Stimulated activated CD4-positive, alpha-beta T cell treated with anti-CD3 and anti-CD28 coated beads, Interleukin-1b, Interleukin-23, amount 100 ng/mL, for 24 hours (primary cell): Measurements from ENCODE around the gene EXOC3.

Experiments used
- DNase-seq, 4 experiments: peaks; one replicate each; pipeline ENCODE4 v3.0.0-alpha.2; 2020; ENCODE audit warnings: low read depth in 4 of 4, low spot score in 1 of 4

Gene EXOC3

DNA sequence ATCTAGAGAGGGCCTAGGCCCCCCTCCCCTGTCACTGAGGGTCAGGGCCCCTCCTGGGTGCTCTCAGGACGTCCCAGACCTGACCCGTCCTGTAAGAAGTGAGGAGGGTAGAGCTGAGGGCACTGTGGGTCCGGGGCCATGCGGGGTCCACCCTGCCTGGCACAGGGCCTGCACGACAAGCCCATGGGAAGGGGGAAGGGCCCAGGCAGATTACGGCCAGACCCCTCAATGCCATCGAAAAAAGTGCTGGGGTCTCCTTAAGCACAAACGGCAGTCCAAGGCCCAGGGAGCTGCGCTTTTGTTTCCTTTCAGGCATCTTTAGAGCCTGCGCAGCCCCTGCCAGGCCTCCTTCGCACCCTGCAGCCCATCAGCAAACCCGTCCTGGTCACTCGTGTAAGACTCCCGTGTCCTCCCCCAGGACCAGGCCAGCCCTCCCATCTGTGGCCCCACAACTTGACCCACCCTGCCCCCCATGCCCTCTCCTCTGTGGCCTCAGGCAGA lies 4.4 kb upstream of the EXOC3 start:
- DNase-seq = no peak

DNA sequence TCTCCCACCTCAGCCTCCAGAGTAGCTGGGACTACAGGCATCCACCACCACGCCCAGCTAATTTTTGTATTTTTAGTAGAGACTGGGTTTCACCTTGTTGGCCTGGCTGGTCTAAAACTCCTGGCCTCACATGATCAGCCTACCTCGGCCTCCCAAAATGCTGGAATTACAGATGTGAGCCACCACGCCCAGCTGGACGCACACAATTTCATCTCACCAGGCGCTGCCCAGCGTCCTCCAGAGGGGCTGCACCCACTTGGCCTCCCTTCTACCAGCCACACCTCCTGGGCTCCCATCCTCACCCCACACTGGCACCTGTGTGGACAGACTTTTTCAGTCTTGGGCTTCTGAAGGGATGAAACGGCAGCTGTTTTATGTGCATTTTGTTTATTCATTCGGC lies 3.8 kb upstream of the EXOC3 start:
- no peak for DNase-seq

DNA sequence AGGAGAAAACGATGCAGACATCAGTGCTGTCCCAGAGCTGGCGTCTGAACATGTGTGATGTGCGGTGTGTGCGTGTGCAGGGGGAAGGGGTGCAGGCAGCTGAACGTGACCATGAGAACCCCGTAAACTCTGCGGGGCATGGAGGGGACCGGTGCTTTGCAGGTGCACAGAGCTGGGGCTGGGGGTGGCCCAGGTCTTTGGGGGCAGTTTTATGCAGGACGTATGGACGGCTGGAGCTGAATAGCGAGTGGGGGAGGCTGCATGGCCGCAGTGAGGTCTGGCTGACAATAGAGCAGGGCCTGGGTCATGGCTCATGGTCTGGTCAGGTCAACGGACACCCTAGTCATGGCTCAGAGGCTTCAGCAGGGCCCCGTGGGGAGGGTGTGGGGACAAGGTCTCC lies 3.3 kb upstream of the EXOC3 start:
- DNase-seq = no peak

DNA sequence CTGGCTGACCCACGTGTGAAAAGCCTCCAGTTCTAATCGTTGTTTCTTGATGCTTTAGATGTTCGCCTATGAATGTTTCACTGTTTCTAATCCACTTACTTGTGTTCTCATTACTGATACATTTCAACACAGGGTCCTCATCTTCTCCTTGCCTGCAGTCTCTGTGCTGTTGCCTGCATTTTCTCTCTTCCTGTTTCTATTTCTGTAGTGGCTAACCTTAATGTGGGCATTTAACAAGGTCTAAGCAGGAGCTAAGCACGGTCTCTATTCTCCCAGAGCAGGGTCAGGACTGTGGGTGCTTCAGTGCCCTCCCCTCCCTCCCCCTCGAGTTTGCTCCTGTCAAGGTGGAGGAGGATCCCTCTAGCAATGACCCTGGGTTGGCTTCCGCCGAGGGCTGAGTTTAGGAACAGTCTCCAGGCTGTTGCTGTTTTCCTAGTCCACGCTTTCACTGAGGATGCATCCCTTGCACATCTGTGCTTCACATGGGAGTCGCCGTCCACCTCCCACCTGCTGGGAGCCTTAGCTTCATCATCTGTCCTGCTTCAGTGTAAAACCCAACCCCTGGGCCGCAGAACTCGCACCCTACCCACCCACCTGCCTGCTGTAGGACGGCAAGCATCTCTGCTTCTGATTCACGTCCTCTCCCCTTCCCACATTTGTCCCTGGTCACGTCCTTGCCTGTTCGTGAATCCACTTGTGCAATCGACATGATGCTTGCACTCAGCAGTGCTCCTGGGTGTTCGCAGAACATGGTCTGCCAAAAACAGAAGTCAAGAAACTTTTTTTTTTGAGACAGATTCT lies 2.4 kb upstream of the EXOC3 start:
- DNase-seq = no peak

DNA sequence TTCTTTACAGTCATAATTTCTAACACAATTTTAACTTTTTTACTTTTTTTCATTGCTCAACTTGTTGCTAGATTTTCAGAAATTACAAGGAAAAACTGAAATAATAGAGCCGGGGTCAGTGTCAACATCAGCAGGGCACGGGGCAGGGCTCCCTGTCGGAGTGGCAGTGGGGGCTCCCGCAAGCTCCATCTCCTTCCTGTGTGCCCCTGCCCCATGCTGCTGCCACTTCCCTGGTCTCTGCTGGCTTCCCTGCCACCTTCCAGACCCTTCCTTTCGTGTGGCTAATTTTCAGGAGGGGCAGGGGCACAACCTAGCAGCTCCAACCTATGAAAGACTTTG lies 1.0 kb upstream of the EXOC3 start:
- DNase-seq = no peak

DNA sequence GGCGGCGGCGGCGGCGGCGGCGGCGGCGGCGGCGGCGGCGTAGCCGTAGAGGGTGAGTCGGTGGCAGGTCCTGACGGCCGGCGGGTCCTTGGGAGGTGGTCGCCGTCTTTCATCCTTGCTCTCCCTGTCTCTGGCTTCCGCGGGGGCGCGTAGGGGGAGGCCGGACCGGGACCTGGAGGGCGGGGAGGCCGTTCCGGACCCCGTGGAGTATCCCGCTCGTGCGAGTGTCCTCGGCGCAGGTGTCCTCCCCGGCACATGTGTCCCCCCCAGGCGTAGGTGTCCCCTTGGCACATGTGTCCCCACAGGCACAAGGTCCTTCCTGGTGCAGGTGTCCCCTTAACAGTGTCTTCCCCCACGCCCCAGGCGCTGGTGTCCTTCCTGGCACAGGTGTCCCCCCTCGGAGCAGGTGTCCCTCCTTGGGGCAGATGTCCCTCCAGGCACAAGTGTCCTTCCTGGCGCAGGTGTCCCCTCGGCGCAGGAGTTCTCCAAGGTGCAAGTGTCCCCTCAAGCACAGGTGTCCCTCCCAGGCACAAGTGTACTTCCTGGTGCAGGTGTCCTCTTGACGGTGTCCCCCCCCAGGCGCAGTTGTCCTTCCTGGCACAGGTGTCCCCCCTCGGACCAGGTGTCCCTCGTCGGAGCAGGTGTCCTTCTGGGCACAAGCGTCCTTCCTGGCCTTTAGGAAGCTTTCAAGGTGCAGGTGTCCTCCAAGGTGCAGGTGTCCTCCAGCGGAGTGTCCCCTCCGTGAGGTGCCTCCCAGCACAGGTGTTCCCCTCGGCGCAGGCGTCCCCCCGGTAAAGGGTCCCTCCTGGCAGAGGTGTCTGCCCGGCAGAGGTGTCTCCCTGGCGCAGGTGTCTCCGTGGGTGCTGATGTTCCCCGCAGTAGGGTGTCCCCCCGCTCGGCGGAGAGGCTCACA lies 519 bp downstream of the EXOC3 start:
- peak in 1 of 4 experiments; percentile 12 for DNase-seq

DNA sequence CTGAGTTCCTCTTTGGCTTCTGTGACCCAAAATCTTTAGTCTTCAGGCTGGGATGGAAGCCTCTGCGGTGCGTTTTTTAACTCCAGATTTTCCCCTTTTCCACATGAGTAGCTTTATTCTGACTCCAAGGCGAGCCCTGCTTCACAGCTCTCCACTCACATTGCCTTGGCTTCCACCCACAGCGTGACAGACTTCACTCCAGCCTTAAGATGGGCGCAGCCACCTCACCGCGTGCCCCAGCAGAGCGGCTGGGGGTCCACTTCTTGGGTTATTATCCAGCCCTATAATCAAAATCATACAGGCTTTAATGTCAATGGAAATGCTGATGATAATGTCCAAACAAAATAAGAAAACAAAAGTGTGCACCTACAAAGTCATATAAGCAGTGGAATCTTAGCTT lies 1.2 kb downstream of the EXOC3 start:
- no peak for DNase-seq

DNA sequence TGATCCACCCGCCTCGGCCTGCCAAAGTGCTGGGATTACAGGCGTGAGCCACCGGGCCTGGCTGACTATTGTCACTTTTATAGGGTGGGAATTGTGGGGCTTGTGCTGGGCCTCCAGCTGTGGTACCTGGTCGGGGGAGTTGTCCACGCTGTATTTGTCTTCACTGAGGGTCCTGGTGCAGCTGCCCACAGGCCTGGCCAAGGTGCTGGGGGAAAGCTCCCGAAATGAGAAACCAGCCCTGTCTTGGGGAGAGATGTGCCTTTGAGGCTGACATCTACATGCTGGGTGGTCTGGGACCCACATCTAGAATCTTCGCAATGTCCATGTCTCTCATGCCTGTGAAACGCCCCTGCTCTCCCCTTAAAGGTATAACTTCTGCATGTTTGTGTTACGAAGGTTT lies 2.6 kb downstream of the EXOC3 start:
- no peak for DNase-seq

DNA sequence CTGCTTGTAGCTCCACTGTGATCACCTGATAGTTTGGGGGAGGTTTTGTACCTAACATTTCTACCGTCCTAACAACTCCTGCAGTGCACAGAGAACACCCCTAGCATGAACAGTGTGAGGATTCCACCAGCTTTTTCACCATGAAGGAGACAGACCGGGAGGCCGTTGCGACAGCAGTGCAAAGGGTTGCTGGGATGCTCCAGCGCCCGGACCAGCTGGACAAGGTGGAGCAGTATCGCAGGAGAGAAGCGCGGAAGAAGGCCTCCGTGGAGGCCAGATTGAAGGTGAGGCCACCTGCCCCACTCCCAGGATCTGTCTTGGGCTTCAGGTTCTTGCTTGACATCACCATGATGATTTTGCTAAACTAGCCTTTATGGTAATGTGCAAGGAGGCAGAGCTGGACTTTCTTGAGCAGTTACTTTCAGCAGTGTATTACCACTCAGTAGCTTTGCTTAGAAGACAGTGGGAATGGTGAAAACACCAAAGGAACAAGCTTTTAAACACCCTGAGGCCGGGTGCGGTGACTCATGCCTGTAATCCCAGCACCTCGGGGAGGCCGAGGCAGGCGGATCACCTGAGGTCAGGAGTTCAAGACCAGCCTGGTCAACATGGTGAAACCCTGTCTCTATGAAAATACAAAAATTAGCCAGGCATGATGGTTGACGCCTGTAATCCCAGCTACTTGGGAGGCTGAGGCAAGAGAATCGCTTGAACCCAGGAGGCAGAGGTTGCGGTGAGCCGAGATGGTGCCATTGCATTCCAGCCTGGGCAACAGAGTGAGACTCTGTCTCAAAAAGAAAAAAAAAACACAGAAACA lies 3.3 kb downstream of the EXOC3 start:
- no peak for DNase-seq

DNA sequence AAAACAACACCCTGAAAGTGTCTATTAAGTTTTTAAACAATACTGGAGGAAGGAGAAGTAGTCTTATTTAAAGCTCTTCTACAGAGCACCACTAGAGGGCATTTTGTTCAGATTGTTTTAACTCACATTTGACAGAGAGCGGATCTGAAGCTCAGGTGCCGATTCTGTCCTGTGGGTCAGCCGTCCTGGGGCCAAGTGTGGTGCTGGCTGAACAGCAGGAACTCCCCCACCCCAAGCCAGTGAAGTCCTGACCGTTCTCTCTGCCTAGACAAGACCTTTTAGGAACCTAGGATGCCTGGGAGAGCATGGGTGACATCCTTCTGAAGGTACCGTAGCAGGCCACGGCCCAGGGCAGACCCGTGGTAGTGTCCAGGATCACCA lies 3.9 kb downstream of the EXOC3 start:
- DNase-seq = no peak

DNA sequence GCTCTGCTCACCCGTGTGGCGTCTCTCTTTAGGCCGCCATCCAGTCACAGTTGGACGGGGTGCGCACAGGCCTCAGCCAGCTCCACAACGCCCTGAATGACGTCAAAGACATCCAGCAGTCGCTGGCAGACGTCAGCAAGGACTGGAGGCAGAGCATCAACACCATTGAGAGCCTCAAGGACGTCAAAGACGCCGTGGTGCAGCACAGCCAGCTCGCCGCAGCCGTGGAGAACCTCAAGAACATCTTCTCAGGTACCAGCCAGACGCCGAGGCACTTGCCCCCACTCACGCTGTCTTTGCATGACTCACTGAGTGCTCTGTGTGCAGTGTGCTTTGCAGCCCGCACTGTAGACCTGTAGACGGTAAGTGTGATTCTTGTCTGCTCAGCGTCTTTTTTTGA lies 4.5 kb downstream of the EXOC3 start:
- no peak for DNase-seq

DNA sequence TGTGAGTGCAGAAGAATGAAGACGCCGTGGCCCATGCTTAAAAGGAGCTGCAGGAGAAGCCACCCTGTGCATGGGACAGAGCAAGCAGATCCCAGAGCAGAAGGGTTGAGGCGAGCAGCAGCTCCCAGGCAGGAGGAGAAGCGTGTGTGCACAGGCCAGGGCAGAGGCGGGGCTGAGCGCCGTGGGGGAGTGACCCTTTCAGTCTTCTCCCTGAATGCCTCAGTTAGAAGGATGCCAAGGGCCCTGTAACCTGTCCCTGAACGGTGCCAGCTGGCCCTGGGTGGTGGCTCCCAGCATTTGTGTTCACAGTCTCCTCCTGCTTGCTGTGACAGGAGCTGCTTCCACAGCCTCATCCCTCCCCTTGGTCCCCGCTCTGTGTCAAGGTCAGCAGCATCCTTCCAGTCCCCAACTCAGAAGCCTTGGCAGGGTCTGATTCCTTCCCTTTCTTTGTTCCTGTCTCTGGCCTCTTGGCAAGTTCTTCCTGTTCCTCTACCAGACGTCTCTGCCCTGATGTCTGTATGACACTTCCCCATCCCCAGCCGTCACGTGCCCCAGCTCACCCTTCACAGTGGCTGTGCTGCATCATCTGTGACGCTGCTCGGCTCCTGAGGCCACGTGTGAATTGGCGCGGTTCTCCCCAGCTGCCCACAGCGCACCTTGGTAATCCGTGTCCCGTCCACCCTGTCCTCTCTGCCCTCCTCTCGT lies 5.2 kb downstream of the EXOC3 start:
- DNase-seq = no peak

DNA sequence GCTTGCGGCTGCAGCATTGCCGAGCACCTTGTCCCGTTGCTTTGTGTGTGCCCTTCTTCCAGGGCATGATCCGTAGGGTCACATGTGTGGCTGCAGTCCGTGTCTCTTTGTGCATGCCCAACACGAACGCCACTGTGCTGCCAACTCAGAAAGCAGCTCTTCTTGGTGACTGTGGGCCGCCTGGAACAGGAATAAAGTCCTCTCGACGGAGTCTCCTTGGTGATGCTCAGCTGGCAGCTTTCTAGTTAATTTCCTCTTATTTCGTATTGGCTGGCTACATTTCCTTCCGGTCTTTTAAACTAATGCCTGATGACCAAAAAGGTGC lies 5.8 kb downstream of the EXOC3 start:
- no peak for DNase-seq

DNA sequence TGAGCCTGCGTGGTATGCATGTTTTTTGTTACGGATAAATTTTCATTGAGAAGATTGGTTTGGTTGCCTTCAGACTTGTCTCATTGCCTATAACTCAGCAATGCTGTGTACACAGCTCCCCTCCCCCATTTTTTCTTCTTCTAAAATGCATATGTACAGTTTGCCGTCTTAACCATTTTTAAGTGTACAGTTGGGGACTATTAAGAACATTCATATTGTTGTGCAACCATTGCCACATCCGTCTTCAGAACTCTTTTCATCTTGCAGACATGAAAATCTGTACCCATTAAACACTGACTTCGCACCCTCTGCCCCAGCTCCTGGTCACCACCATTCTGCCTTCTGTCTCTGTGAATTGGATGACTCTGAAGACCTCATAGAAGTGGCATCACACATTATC lies 6.2 kb downstream of the EXOC3 start:
- no peak for DNase-seq

DNA sequence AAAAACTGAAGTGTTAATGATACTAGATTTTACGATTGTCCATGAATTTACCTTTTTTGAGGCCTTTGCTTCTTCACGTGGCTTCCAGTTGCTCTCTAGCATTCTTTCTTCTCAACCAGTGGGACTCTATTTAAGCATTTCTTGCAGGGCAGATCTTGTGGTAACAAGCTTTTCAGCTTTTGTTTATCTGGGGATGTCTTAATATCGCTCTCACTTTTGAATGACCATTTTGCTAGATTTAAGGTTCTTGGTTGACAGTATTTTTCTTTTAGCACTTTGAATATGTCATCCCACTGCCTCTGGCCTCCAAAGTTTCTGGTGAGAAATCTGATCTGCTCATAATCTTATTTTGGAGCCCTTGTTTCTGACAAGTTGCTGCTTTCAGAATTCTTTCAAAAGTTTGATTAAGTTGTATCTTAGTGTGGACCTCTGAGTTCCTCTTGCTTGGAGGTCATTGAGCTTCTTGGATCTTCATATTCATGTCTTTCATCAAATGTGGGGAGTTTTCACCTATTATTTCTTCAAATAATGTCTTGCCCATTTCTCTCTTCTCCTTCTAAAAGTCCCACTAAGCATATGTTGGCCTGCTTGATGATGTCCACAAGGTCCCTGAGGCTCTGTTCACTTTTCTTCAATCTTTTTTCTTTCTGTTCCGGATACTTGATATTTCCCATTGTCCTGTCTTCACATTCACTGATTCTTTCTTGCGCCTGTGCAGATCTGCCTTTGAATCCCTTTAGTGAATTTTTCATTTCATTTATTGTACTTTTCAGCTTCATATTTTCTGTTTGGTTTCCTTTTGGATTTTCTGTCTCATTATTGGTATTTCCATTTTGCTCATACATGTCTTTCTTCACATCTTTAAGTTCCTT lies 8.8 kb downstream of the EXOC3 start:
- no peak for DNase-seq

DNA sequence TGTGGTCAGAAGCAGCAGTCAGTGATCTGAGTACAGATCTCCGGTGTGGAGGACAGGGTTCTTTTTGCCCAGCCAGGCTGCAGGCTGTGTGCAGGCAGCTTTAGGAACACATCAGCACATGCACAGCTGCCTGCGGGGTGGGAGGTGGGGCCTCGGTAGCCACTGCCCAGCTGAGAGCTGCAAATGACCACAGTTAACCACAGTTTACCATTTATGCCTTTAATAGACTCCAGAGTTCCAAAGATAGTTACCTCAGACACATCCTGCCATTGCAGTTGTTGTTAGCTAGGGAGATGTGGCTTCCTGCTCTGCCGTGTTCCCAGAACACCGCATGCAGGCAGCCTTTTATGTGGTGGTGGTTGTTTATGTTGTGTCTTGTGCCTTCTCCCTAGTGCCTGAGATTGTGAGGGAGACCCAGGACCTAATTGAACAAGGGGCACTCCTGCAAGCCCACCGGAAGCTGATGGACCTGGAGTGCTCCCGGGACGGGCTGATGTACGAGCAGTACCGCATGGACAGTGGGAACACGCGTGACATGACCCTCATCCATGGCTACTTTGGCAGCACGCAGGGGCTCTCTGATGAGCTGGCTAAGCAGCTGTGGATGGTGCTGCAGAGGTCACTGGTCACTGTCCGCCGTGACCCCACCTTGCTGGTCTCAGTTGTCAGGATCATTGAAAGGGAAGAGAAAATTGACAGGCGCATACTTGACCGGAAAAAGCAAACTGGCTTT lies 10.2 kb downstream of the EXOC3 start:
- DNase-seq = no peak

DNA sequence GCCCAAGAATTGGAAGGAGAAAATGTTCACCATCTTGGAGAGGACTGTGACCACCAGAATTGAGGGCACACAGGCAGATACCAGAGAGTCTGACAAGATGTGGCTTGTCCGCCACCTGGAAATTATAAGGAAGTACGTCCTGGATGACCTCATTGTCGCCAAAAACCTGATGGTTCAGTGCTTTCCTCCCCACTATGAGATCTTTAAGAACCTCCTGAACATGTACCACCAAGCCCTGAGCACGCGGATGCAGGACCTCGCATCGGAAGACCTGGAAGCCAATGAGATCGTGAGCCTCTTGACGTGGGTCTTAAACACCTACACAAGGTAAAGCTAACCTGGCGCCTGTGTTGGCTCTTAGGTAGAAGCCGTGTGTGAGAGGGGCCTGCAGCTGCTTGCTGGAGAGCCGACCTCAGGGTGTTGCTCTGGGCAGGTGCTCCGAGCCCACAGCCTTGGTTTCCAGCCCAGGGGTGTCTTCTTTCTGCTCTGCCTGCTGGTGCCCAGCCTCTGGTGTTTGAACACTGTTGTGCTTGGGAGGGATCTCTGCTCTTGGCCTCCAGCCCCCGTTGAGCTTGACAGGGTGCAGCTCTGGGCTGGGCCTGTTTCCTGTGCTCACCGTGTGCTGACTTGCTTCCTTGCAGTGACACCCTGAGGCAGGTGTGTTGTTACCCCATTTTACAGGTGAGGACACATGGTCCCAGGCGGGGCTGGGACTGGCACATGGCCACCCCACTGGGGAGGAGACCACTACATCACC lies 10.9 kb downstream of the EXOC3 start:
- no peak for DNase-seq

DNA sequence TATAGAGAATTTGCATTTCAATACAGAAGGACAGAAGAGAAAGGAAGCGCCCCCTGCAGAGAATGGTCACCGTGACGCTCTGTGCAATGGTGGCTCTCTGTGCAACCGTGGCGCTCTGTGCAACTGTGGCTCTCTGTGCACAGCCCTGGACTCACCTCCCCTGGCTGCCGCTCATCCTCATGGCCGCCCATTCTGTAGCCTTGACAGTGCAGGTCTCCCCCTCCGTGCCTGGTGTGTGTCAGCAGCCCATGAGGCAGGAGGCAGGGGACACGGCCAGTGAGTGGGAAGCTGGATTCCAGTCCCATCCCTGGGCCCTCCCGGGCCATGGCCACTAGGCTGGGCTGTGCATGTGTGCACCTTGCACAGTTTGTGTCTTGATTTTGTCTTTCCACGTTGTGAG lies 12.0 kb downstream of the EXOC3 start:
- no peak for DNase-seq

DNA sequence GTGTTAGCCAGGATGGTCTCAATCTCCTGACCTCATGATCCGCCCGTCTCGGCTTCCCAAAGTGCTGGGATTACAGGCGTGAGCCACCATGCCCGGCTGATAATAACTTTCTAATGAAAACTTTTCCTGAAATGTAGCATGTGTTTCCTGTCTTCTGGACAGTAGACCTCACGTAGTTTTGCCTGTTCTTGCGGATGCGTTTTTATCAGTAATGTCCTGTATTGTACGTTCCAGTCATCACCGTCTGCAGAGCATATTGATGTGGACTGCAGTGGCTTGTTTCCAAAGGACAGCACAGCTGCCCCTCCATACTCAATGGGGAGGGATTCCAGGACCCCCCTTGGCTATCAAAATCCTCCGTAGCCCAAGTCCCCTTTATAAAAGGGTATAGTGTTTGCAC lies 12.8 kb downstream of the EXOC3 start:
- DNase-seq = no peak
